ENCODE data around the gene SREBF2. TPM values are rescaled to one million over a fixed set of nuclear protein-coding genes. Genes with fewer than 3 reads are reported as not detected.

The SREBF2 gene
- total and polyA plus RNA-seq, 2 donors (not counting 1 experiment from before 2014, with no cell fraction given), result 116 to 287 TPM

DNA sequence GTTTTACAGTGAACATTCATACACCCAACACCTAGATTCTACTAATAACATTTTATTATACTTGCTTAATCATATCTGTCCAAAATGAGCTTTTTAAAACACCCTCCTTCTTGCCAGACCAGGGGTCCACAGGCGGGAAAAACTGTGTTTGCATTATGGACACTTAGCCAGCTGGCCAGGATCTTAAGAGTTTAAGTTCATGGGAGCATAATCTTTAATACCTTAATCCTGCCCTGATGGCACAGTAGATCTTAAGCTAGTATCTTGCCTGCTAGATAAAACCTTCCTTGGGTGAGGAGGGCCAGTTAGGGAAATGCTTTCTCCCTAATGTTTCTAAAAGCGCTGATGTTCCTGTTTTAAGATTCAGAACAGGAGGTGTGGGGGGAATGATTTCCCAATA, 45.6 kb upstream of the SREBF2 start:
- no peak overlapping the region for H3K27ac ChIP-seq (ENCODE audit: low read length in 2 of 2)
- H3K9ac ChIP-seq (ENCODE audit: low read length), result no peak overlapping the region
- ChIA-PET POLR2A (interaction anchor here (0.6 to 1.1 kb wide), 2 partner anchors 8 to 160 kb away, joined by 3 read pairs; no protein-coding TSS in a partner anchor), CTCF (interaction anchor here (1.3 to 3.2 kb wide), 2 partner anchors 13 to 90 kb away, joined by 4 to 12 read pairs; partner anchors contain the start of gene CCDC134)
- peaks cover 7 to 9% of the 10 kb centered on the region in 2 donors for H3K4me1 ChIP-seq (ENCODE audit: control insufficient read depth in 2 of 2, insufficient read depth in 2 of 2, low read length in 2 of 2)
- no peaks in the 10 kb centered on the region for H3K27me3 ChIP-seq (replicated peaks in 1 of 4; ENCODE audit: control extremely low read depth in 1 of 4, control insufficient read depth in 3 of 4, insufficient read depth in 4 of 4, low read length in 3 of 4)
- Mint-ChIP-seq H3K9me3 (ENCODE audit: insufficient read depth) (no peaks in the 10 kb centered on the region), H3K27me3 (no peaks in the 10 kb centered on the region), H3K27ac (no peak overlapping the region), H3K4me3 (no peak overlapping the region), H3K4me1 (peaks cover 15% of the 10 kb centered on the region)
- no peak for TF ChIP-seq EZH2 (IDR thresholded peaks at IDR 0.05; ENCODE audit: borderline replicate concordance, insufficient read depth, low read depth, low read length, poor library complexity, severe bottlenecking)
- TF ChIP-seq, protein P1, sequence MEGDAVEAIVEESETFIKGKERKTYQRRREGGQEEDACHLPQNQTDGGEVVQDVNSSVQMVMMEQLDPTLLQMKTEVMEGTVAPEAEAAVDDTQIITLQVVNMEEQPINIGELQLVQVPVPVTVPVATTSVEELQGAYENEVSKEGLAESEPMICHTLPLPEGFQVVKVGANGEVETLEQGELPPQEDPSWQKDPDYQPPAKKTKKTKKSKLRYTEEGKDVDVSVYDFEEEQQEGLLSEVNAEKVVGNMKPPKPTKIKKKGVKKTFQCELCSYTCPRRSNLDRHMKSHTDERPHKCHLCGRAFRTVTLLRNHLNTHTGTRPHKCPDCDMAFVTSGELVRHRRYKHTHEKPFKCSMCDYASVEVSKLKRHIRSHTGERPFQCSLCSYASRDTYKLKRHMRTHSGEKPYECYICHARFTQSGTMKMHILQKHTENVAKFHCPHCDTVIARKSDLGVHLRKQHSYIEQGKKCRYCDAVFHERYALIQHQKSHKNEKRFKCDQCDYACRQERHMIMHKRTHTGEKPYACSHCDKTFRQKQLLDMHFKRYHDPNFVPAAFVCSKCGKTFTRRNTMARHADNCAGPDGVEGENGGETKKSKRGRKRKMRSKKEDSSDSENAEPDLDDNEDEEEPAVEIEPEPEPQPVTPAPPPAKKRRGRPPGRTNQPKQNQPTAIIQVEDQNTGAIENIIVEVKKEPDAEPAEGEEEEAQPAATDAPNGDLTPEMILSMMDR (IDR thresholded peaks at IDR 0.05), result no peak
- no peak overlapping the region for H3K4me3 ChIP-seq (ENCODE audit: control extremely low read depth in 1 of 5, extremely low read depth in 1 of 5, insufficient read depth in 1 of 5, low read depth in 2 of 5, low read length in 4 of 5)
- no peaks in the 10 kb centered on the region for H4K20me1 ChIP-seq (ENCODE audit: control insufficient read depth, insufficient read depth, low read length, poor library complexity, severe bottlenecking)
- intact Hi-C loops (cut with micrococcal nuclease), result no loop called here
- H3K4me2 ChIP-seq (replicated peaks; ENCODE audit: low read depth, low read length, poor library complexity, severe bottlenecking), result no peak overlapping the region
- 60% methylated on average over 1 of the region's 2 CpGs for WGBS (ENCODE audit: insufficient coverage)
- peaks cover 0 to 38% of the 10 kb centered on the region in 2 experiments for H3K36me3 ChIP-seq (replicated peaks in 1 of 2; ENCODE audit: control extremely low read depth in 1 of 2, control insufficient read depth in 1 of 2, extremely low read depth in 1 of 2, insufficient read depth in 2 of 2, low read length in 1 of 2)
- peaks cover 10% of the 10 kb centered on the region for H3K79me2 ChIP-seq (ENCODE audit: control insufficient read depth, insufficient read depth, low read length)
- ATAC-seq (ENCODE audit: low read depth) (no peak), DNase-seq (no peak)
- H2AFZ ChIP-seq (ENCODE audit: insufficient read depth, low read depth, low read length, poor library complexity, severe bottlenecking), result no peak overlapping the region
- H3K9me3 ChIP-seq (ENCODE audit: control extremely low read depth in 1 of 3, control insufficient read depth in 2 of 3, insufficient read depth in 1 of 3, low read length in 2 of 3), result no peaks in the 10 kb centered on the region

DNA sequence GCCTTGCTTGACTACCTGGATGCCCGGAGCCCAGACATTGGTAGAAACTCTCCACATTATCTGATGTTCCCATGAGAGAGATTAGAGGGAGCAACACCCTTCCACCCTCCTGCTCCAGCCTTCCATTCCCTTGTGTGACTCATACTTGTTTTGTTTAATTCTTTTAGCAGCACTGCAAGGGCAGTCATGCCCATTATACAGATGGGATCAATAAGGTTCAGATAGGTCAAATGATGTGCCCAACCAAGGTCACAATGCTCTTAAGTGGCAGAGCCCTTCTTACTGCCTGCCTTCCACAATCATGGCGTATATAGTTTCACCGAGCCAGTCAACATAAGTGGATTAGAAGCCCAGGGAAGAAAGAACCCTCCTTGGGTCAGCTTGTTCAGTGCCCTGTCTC, 39.0 kb upstream of the SREBF2 start:
- Histone ChIP-seq H3K4me1 (ENCODE audit: control insufficient read depth in 2 of 2, insufficient read depth in 2 of 2, low read length in 2 of 2) (no peaks in the 10 kb centered on the region), H3K27me3 (replicated peaks in 1 of 4; ENCODE audit: control extremely low read depth in 1 of 4, control insufficient read depth in 3 of 4, insufficient read depth in 4 of 4, low read length in 3 of 4) (no peaks in the 10 kb centered on the region), H3K4me2 (replicated peaks; ENCODE audit: low read depth, low read length, poor library complexity, severe bottlenecking) (no peak overlapping the region), H3K9me3 (ENCODE audit: control extremely low read depth in 1 of 3, control insufficient read depth in 2 of 3, insufficient read depth in 1 of 3, low read length in 2 of 3) (no peaks in the 10 kb centered on the region), H3K79me2 (ENCODE audit: control insufficient read depth, insufficient read depth, low read length) (no peaks in the 10 kb centered on the region), H3K4me3 (ENCODE audit: control extremely low read depth in 1 of 5, extremely low read depth in 1 of 5, insufficient read depth in 1 of 5, low read depth in 2 of 5, low read length in 4 of 5) (no peak overlapping the region), H3K27ac (ENCODE audit: low read length in 2 of 2) (no peak overlapping the region), H4K20me1 (ENCODE audit: control insufficient read depth, insufficient read depth, low read length, poor library complexity, severe bottlenecking) (no peaks in the 10 kb centered on the region), H3K9ac (ENCODE audit: low read length) (no peak overlapping the region), H2AFZ (ENCODE audit: insufficient read depth, low read depth, low read length, poor library complexity, severe bottlenecking) (no peak overlapping the region), H3K36me3 (replicated peaks in 1 of 2; ENCODE audit: control extremely low read depth in 1 of 2, control insufficient read depth in 1 of 2, extremely low read depth in 1 of 2, insufficient read depth in 2 of 2, low read length in 1 of 2) (peaks cover 8 to 40% of the 10 kb centered on the region in 2 experiments)
- no peak for ATAC-seq (ENCODE audit: low read depth)
- Mint-ChIP-seq H3K4me1 (peaks cover 2% of the 10 kb centered on the region), H3K27me3 (no peaks in the 10 kb centered on the region), H3K4me3 (no peak overlapping the region), H3K27ac (no peak overlapping the region), H3K9me3 (ENCODE audit: insufficient read depth) (no peaks in the 10 kb centered on the region)
- no peak for DNase-seq
- TF ChIP-seq, protein P1 (IDR thresholded peaks at IDR 0.05), result no peak
- no peak for TF ChIP-seq EZH2 (IDR thresholded peaks at IDR 0.05; ENCODE audit: borderline replicate concordance, insufficient read depth, low read depth, low read length, poor library complexity, severe bottlenecking)
- intact Hi-C loops (cut with micrococcal nuclease), result no loop called here
- WGBS (ENCODE audit: insufficient coverage), result 100% methylated on average over 3 of the region's 3 CpGs
- CTCF ChIA-PET, result no interaction called here
- POLR2A ChIA-PET, result no interaction called here
